ENCODE measurements around the gene EPB41L2.
"Not testable (repeated sequence)": the region's sequence is repeated elsewhere in the genome, so short reads cannot be mapped to it uniquely, and the experiment has no call there.

Gene EPB41L2

DNA sequence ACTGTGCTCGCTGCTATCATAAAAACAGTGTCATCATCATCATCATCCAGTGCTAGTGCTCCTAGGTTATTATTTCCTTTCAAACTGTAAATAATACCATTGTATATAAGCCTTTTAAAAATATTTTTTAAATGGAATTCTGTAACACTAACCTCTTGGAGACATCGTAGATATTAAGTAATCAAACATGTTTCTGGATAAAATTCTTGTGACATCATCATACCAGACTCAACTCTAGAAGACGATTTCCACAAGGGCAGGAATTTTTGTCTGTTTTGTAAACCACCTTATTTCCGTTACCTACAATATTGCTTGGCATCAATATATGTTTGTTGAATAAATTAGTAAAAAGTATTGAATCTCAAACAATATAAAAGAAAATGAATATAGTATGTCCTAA lies 40.4 kb downstream of the EPB41L2 start:
- Histone ChIP-seq H3K79me2 (ENCODE audit: control insufficient read depth, insufficient read depth, low read length, unreplicated experiment) (peaks cover 50% of the 10 kb centered on the region), H3K4me3 (ENCODE audit: low read depth, low read length) (no peak overlapping the region), H3K4me1 (ENCODE audit: control insufficient read depth, insufficient read depth, low read length, unreplicated experiment) (peaks cover 10% of the 10 kb centered on the region)

DNA sequence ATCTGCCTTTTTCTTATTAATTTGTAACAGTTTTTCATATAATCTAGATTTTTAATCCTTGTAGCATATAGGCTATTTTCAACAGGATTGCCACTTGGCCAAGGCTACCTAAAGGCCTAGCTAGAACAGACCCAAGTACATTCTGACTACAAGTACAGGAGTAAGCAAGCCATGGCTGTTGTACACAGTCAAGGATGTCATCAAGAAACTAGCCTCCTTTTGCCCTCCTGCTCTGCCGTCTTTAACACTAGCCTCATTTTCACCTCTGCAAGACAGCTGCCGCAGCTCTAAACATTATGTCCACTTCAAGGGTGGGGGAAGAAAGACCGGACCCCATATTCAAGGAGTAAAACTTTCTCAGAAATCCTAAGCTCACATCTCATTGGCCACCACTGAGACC lies 45.1 kb downstream of the EPB41L2 start:
- Histone ChIP-seq H3K79me2 (ENCODE audit: control insufficient read depth, insufficient read depth, low read length, unreplicated experiment) (peaks cover 57% of the 10 kb centered on the region), H3K27ac (ENCODE audit: low read depth, low read length) (no peak overlapping the region), H3K4me3 (ENCODE audit: low read depth, low read length) (no peak overlapping the region), H3K4me1 (ENCODE audit: control insufficient read depth, insufficient read depth, low read length, unreplicated experiment) (peaks cover 36% of the 10 kb centered on the region), H2AFZ (ENCODE audit: low read length, unreplicated experiment) (no peak overlapping the region), H3K27me3 (ENCODE audit: insufficient read depth, low read length) (no peaks in the 10 kb centered on the region), H3K36me3 (ENCODE audit: insufficient read depth, low read length) (no peaks in the 10 kb centered on the region)

More for the DNA sequence above, 40.4 kb downstream of the EPB41L2 start:
- Histone ChIP-seq H3K27me3 (ENCODE audit: insufficient read depth, low read length) (no peaks in the 10 kb centered on the region), H2AFZ (ENCODE audit: low read length, unreplicated experiment) (no peak overlapping the region), H3K36me3 (ENCODE audit: insufficient read depth, low read length) (no peaks in the 10 kb centered on the region), H3K27ac (ENCODE audit: low read depth, low read length) (no peak overlapping the region)

DNA sequence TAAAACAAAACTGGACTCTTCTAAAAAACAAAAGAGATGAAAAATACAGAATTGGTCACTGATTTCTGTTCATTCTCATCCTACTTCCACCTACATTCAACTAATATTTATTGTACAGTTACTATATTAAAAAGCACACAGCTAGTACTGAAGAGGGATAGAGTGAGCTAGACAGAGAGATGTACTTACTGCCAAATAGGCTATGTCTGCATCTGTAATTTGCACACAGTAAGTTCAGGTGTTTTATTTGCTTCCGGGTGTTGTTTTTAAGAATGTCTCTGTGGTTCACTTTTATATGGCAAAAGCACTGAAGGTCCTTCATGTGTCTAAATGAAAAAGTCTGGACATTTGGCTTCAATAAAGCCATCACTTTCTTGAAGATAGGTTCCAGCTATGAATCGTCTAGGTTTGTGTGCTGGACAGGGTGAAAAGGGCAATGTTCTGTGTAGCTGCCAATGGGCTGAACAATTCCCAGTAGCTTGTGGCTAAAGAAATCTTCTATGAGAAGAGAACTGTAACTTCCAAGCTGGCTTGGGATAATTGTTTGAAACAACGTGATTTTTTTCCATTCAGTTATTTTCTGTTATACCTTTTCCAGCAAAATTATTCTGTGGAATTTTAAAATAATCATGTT lies 47.3 kb downstream of the EPB41L2 start:
- H2AFZ ChIP-seq (ENCODE audit: low read length, unreplicated experiment): no peak overlapping the region
- no peaks in the 10 kb centered on the region for H3K36me3 ChIP-seq (ENCODE audit: insufficient read depth, low read length)
- no peaks in the 10 kb centered on the region for H3K27me3 ChIP-seq (ENCODE audit: insufficient read depth, low read length)
- H3K27ac ChIP-seq (ENCODE audit: low read depth, low read length): no peak overlapping the region
- peak overlapping the region; percentile 21; the same call in 1 of the 2 replicates for H3K4me3 ChIP-seq (ENCODE audit: low read depth, low read length)
- peaks cover 61% of the 10 kb centered on the region for H3K79me2 ChIP-seq (ENCODE audit: control insufficient read depth, insufficient read depth, low read length, unreplicated experiment)
- peaks cover 38% of the 10 kb centered on the region for H3K4me1 ChIP-seq (ENCODE audit: control insufficient read depth, insufficient read depth, low read length, unreplicated experiment)

DNA sequence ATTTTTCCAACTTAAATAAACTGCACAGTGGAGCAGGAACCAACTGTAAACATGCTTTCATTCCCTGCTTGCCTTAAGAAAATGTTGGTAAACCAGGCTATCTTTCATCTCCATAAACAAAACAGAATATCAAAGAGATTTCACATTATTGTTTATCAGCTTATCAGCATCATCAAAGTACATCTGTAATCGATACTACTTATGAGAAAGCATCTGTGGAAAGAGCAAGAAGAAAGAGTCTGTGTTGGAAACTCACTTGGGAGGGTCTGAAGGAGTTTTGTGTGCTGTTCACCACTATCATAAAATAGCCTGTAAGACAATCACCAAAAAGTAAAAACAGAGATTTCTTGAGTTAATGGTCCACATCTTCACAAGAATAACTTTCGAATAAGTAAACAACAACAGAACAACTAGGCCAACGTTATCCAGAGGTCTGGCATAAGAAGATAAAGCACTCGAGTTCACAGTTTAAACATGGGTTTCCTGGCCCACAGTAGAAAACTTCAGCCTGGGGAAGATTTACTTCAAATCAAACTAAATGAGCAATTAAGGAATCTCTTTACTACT lies 47.9 kb downstream of the EPB41L2 start:
- Histone ChIP-seq H3K27ac (ENCODE audit: low read depth, low read length) (no peak overlapping the region), H3K4me3 (ENCODE audit: low read depth, low read length) (no peak overlapping the region), H2AFZ (ENCODE audit: low read length, unreplicated experiment) (no peak overlapping the region), H3K4me1 (ENCODE audit: control insufficient read depth, insufficient read depth, low read length, unreplicated experiment) (peaks cover 38% of the 10 kb centered on the region), H3K27me3 (ENCODE audit: insufficient read depth, low read length) (no peaks in the 10 kb centered on the region), H3K79me2 (ENCODE audit: control insufficient read depth, insufficient read depth, low read length, unreplicated experiment) (peaks cover 63% of the 10 kb centered on the region), H3K36me3 (ENCODE audit: insufficient read depth, low read length) (no peaks in the 10 kb centered on the region)

DNA sequence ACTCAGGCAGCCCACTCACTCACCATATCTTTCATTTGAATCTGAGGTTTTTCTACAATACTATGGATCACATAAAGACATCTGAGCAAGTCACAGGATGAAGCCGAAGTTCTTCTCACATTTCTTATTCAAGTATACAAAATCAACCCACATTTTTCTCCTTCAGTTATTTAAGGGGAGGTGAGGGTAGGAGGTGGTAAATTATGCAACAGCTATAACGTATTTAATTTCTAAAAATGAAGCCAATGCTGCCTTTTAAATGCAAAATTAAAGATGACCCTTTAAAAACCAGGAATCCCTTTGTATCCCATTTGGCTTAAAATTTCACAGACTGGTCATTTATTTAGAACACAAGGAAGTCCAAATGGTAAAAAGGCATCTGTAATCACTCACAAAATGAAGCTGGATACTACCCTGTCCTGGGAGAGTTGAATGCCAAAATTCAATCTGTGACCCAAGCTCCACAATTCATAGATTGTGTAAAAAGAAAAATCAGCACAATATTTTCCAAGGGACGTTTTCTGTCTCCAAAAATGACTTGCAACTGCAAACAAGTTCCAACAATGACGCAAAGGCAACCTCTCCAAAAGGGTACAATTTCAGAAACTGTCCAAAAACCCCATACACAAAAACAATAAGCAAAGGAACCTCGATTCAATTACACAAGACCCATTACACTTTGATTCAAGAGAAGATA lies 48.8 kb downstream of the EPB41L2 start:
- no peak overlapping the region for H3K4me3 ChIP-seq (ENCODE audit: low read depth, low read length)
- H3K79me2 ChIP-seq (ENCODE audit: control insufficient read depth, insufficient read depth, low read length, unreplicated experiment): peaks cover 63% of the 10 kb centered on the region
- H3K27me3 ChIP-seq (ENCODE audit: insufficient read depth, low read length): no peaks in the 10 kb centered on the region
- H3K36me3 ChIP-seq (ENCODE audit: insufficient read depth, low read length): no peaks in the 10 kb centered on the region
- H3K4me1 ChIP-seq (ENCODE audit: control insufficient read depth, insufficient read depth, low read length, unreplicated experiment): peaks cover 38% of the 10 kb centered on the region
- H2AFZ ChIP-seq (ENCODE audit: low read length, unreplicated experiment): no peak overlapping the region
- no peak overlapping the region for H3K27ac ChIP-seq (ENCODE audit: low read depth, low read length)

DNA sequence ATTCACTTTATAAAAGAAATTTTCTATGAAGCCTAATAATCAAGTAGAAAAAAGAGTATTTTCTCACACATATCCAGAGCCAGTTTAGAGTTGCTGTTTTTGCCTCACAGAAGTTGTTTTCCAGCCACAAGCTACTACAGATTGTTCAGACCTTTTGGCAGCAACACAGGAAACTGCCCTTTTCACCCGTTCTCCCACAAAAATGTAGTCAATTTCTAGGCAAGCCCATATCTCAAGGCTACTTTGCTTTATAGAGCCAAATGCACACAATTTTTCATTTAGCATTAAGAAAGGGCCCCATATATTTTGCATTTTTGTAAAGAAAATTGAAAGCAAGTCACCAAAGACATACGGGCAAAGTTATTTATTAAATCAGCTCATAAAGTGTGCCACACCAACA lies 49.5 kb downstream of the EPB41L2 start:
- peaks cover 38% of the 10 kb centered on the region for H3K4me1 ChIP-seq (ENCODE audit: control insufficient read depth, insufficient read depth, low read length, unreplicated experiment)
- no peak overlapping the region for H2AFZ ChIP-seq (ENCODE audit: low read length, unreplicated experiment)
- no peak overlapping the region; the same call in 1 of the 2 replicates for H3K27ac ChIP-seq (ENCODE audit: low read depth, low read length)
- no peaks in the 10 kb centered on the region for H3K27me3 ChIP-seq (ENCODE audit: insufficient read depth, low read length)
- peak overlapping the region; percentile 8; the same call in 1 of the 2 replicates for H3K4me3 ChIP-seq (ENCODE audit: low read depth, low read length)
- H3K79me2 ChIP-seq (ENCODE audit: control insufficient read depth, insufficient read depth, low read length, unreplicated experiment): peaks cover 57% of the 10 kb centered on the region
- no peaks in the 10 kb centered on the region for H3K36me3 ChIP-seq (ENCODE audit: insufficient read depth, low read length)

DNA sequence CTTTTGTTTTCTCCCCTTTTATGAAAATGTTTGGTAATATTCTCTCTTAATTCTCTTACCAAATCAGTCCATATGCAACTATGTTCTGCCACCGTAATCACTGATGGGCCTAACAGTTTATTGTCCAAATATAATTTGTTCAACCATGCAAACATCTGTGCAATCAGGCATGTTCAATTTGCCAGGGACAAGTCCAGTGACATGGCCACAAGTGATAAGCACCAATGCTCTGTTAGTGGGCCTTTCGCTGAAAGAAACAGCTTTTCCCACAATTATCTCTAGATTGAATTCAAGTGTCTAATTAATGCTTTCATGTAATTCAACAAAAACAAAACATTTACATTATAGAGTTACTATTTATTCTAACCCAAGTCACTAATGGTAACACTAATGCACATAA lies 53.3 kb downstream of the EPB41L2 start:
- H3K79me2 ChIP-seq (ENCODE audit: control insufficient read depth, insufficient read depth, low read length, unreplicated experiment): peaks cover 53% of the 10 kb centered on the region
- peaks cover 4% of the 10 kb centered on the region; the same call in 1 of the 2 replicates for H3K36me3 ChIP-seq (ENCODE audit: insufficient read depth, low read length)
- H3K27me3 ChIP-seq (ENCODE audit: insufficient read depth, low read length): no peaks in the 10 kb centered on the region
- no peak overlapping the region for H3K4me3 ChIP-seq (ENCODE audit: low read depth, low read length)
- no peak overlapping the region for H3K27ac ChIP-seq (ENCODE audit: low read depth, low read length)
- H3K4me1 ChIP-seq (ENCODE audit: control insufficient read depth, insufficient read depth, low read length, unreplicated experiment): peaks cover 20% of the 10 kb centered on the region
- H2AFZ ChIP-seq (ENCODE audit: low read length, unreplicated experiment): no peak overlapping the region

DNA sequence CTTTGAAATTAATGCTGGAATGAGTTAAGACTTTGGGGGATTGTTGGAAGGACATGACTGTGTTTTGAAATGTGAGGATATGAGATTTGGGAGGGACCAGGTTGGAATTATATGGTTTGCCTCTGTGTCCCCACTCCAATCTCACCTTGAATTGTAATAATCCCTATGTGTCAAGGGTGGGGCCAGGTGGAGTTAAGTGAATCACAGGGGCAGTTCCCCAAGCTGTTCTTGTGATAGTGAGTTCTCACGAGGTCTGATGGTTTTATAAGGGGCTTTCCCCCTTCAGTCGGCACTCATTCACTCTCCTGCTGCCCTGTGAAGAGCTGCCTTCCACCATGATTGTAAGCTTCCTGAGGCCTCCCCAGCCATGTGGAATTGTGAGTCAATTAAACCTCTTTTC lies 54.1 kb downstream of the EPB41L2 start:
- H3K27ac ChIP-seq (ENCODE audit: low read depth, low read length); H3K36me3 ChIP-seq (ENCODE audit: insufficient read depth, low read length); H3K4me3 ChIP-seq (ENCODE audit: low read depth, low read length); H2AFZ ChIP-seq (ENCODE audit: low read length, unreplicated experiment); H3K27me3 ChIP-seq (ENCODE audit: insufficient read depth, low read length): not testable (repeated sequence)
- Histone ChIP-seq H3K4me1 (ENCODE audit: control insufficient read depth, insufficient read depth, low read length, unreplicated experiment) (peaks cover 12% of the 10 kb centered on the region), H3K79me2 (ENCODE audit: control insufficient read depth, insufficient read depth, low read length, unreplicated experiment) (peaks cover 48% of the 10 kb centered on the region)

DNA sequence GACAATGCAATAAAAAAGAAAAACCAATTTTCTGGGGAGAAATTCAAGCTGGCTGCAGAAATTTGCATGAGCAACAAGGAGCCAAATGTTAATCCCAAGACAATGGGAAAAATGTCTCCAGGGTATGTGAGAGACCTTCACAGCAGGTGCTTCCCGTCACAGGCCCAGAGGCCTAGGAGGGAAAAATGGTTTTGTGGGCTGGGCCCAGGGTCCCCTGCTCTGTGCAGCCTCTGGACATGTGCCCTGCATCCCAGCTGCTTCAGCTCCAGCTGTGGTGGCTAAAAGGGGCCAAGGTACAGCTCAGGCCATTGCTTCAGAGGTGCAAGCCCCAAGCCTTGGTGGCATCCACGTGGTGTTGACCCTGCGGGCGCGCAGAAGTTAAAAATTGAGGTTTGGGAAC lies 55.1 kb downstream of the EPB41L2 start:
- H3K4me1 ChIP-seq (ENCODE audit: control insufficient read depth, insufficient read depth, low read length, unreplicated experiment); H3K4me3 ChIP-seq (ENCODE audit: low read depth, low read length); H3K27ac ChIP-seq (ENCODE audit: low read depth, low read length); H2AFZ ChIP-seq (ENCODE audit: low read length, unreplicated experiment); H3K27me3 ChIP-seq (ENCODE audit: insufficient read depth, low read length); H3K36me3 ChIP-seq (ENCODE audit: insufficient read depth, low read length): not testable (repeated sequence)
- H3K79me2 ChIP-seq (ENCODE audit: control insufficient read depth, insufficient read depth, low read length, unreplicated experiment): peaks cover 46% of the 10 kb centered on the region

DNA sequence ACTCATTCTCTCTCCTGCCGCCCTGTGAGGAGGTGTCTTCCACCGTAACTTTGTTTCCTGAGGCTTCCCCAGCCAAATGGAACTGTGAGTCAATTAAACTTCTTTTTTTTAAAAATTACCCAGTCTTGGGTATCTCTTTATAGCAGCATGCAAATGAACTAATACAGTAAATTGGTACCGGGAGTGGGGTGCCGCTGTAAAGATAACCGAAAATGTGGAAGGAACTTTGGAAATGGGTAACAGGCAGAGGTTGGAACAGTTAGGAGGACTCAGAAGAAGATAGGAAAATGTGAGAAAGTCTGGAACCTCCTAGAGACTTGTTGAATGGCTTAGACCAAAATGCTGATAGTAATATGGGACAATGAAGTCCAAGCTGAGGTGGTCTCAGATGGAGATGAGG lies 55.8 kb downstream of the EPB41L2 start:
- H2AFZ ChIP-seq (ENCODE audit: low read length, unreplicated experiment): no peak overlapping the region
- H3K79me2 ChIP-seq (ENCODE audit: control insufficient read depth, insufficient read depth, low read length, unreplicated experiment): peaks cover 46% of the 10 kb centered on the region

More for the DNA sequence above, 55.8 kb downstream of the EPB41L2 start:
- H3K27ac ChIP-seq (ENCODE audit: low read depth, low read length): no peak overlapping the region
- H3K36me3 ChIP-seq (ENCODE audit: insufficient read depth, low read length): peaks cover 4% of the 10 kb centered on the region; the same call in 1 of the 2 replicates
- peaks cover 4% of the 10 kb centered on the region for H3K4me1 ChIP-seq (ENCODE audit: control insufficient read depth, insufficient read depth, low read length, unreplicated experiment)
- H3K27me3 ChIP-seq (ENCODE audit: insufficient read depth, low read length): no peaks in the 10 kb centered on the region
- no peak overlapping the region for H3K4me3 ChIP-seq (ENCODE audit: low read depth, low read length)

All from ACC112 (cell line).